HCT116 (cell line): ENCODE results near the gene GBF1. TPM values are rescaled to one million over a fixed set of nuclear protein-coding genes. Genes with fewer than 3 reads are reported as not detected.

Experiments used
- ATAC-seq: fragments of 200-7000 bp; cut with Tn5 transposase; 2 replicates; pipeline ENCODE4 v1.9.1; 2020; ENCODE audit warnings: mild to moderate bottlenecking, moderate library complexity
- BruUV-seq: library from RNA; stranded (reverse); fragments of 400-500 nt; replicated peaks from 2 replicates; lab custom pipeline; 2021; lab: Mats Ljungman, UMichigan
- CTCF ChIA-PET: fragments of 300-600 bp; sonication (Branson Sonifier 250); formaldehyde crosslinking; loops from one replicate; lab custom pipeline; 2021; ENCODE audit warnings: antibody characterized with exemption; lab: Charles Lee
- POLR2A ChIA-PET: fragments of 300-600, 350-600 bp; sonication (Branson Sonifier 250); formaldehyde crosslinking; loops from one replicate; lab custom pipeline; 2021; ENCODE audit warnings: antibody characterized with exemption; lab: Charles Lee
- RAD21 ChIA-PET, 2 experiments: fragments of 300-600 bp; sonication (Branson Sonifier 250); formaldehyde crosslinking; loops; one replicate each; lab custom pipeline; 2023; ENCODE audit warnings: low total read pairs in 2 of 2; ENCODE audit not compliant: uncharacterized antibody in 2 of 2, unreplicated experiment in 2 of 2, low non-redundant PET in 1 of 2; lab: Charles Lee
- DNase-seq: peaks from one replicate; pipeline ENCODE4 v3.0.0-alpha.2; 2010; ENCODE audit warnings: low read depth, low spot score
- H2AFZ ChIP-seq: fragments of 200-600 bp; shearing (Covaris generic), sonication (generic); 2 replicates; pipeline ENCODE4 v1.6.1; 2017; ENCODE audit warnings: low read depth, mixed run types, mixed read lengths, antibody characterized with exemption, low read length; ENCODE audit not compliant: poor library complexity, severe bottlenecking
- H3K27ac ChIP-seq: 2 replicates; pipeline ENCODE4 v1.5.1; 2012; ENCODE audit warnings: low read depth, low read length
- H3K27me3 ChIP-seq: fragments of 200-600 bp; sonication (generic); 2 replicates; pipeline ENCODE4 v1.6.1; 2016; ENCODE audit warnings: mixed run types, low read length, mixed read lengths; ENCODE audit not compliant: insufficient read depth
- H3K36me3 ChIP-seq, 2 experiments: fragments of 200-500 bp in 1 of 2; fragments of 200-600 bp in 1 of 2; sonication (Bioruptor generic) in 1 of 2; sonication (generic) in 1 of 2; 2 replicates each; pipeline versions ENCODE4 v1.5.1 to v1.6.1; 2014 to 2016; ENCODE audit warnings: low read length in 2 of 2, inconsistent platforms in 1 of 2, mixed read lengths in 1 of 2, mixed run types in 1 of 2; ENCODE audit not compliant: insufficient read depth in 2 of 2, control insufficient read depth in 1 of 2
- H3K4me1 ChIP-seq, 2 experiments: fragments of 200-600 bp in 1 of 2; sonication (generic) in 1 of 2; 2 replicates each; pipeline versions ENCODE4 v1.5.1 to v1.6.1; 2012 to 2017; ENCODE audit warnings: low read length in 2 of 2, inconsistent platforms in 1 of 2, mild to moderate bottlenecking in 1 of 2, mixed read lengths in 1 of 2, mixed run types in 1 of 2, moderate library complexity in 1 of 2; ENCODE audit not compliant: insufficient read depth in 2 of 2, control insufficient read depth in 1 of 2
- H3K4me2 ChIP-seq: fragments of 200-600 bp; sonication (generic); 2 replicates; pipeline ENCODE4 v1.6.1; 2017; ENCODE audit warnings: mixed run types, low read length, mixed read lengths
- H3K4me3 ChIP-seq, 2 experiments: fragments of 200-600 bp in 1 of 2; sonication (generic) in 1 of 2; replicated peaks in 1 of 2; 2 replicates each; pipeline ENCODE4 v1.5.1; 2011 to 2016; ENCODE audit warnings: low read length in 2 of 2, control low read depth in 1 of 2, low read depth in 1 of 2, mild to moderate bottlenecking in 1 of 2, mixed read lengths in 1 of 2, mixed run types in 1 of 2
- H3K79me2 ChIP-seq: fragments of 200-600 bp; sonication (generic); 2 replicates; pipeline ENCODE4 v1.6.1; 2017; ENCODE audit warnings: mild to moderate bottlenecking, mixed run types, low read length, moderate library complexity, mixed read lengths; ENCODE audit not compliant: insufficient read depth
- H3K9ac ChIP-seq: fragments of 200-600 bp; sonication (generic); 2 replicates; pipeline ENCODE4 v1.6.1; 2016; ENCODE audit warnings: low read length, mixed read lengths
- H3K9me2 ChIP-seq: fragments of 200-600 bp; sonication (generic), shearing (Covaris generic); 2 replicates; pipeline ENCODE4 v1.6.1; 2017; ENCODE audit warnings: mixed run types, mild to moderate bottlenecking, moderate library complexity; ENCODE audit not compliant: insufficient read depth
- H3K9me3 ChIP-seq, 2 experiments: fragments of 200-500 bp in 1 of 2; fragments of 200-600 bp in 1 of 2; sonication (Bioruptor generic) in 1 of 2; sonication (generic) in 1 of 2; 2 replicates each; pipeline ENCODE4 v1.6.1; 2014 to 2017; ENCODE audit warnings: low read length in 2 of 2, mixed read lengths in 2 of 2, inconsistent platforms in 1 of 2, low read depth in 1 of 2, mild to moderate bottlenecking in 1 of 2, mixed run types in 1 of 2, moderate library complexity in 1 of 2; ENCODE audit not compliant: control insufficient read depth in 1 of 2, insufficient read depth in 1 of 2
- H4K20me1 ChIP-seq: fragments of 200-600 bp; sonication (generic), shearing (Covaris generic); 2 replicates; pipeline ENCODE4 v1.6.1; 2017; ENCODE audit warnings: mixed run types, mild to moderate bottlenecking, moderate library complexity; ENCODE audit not compliant: insufficient read depth
- ATF3 ChIP-seq: IDR thresholded peaks from 2 replicates; pipeline ENCODE4 v1.6.1; 2012
- CBX3 ChIP-seq: IDR thresholded peaks from 2 replicates; pipeline ENCODE4 v1.6.1; 2012; ENCODE audit warnings: low read depth
- ELF1 ChIP-seq: IDR thresholded peaks from 2 replicates; pipeline ENCODE4 v1.6.1; 2012; ENCODE audit warnings: low read depth, borderline replicate concordance
- EZH2 ChIP-seq: fragments of 200-600 bp; sonication (generic); IDR thresholded peaks from 2 replicates; pipeline ENCODE4 v1.6.1; 2017; ENCODE audit warnings: antibody characterized with exemption, mixed run types
- EZH2phosphoT487 ChIP-seq: fragments of 200-600 bp; IDR thresholded peaks from 2 replicates; pipeline ENCODE4 v1.6.1; 2018; ENCODE audit warnings: antibody characterized with exemption, borderline replicate concordance
- FOSL1 ChIP-seq: IDR thresholded peaks from 2 replicates; pipeline ENCODE4 v1.6.1; 2012; ENCODE audit warnings: low read depth
- POLR2A ChIP-seq: IDR thresholded peaks from 2 replicates; pipeline ENCODE4 v1.7.0; 2011; ENCODE audit warnings: borderline replicate concordance; ENCODE audit not compliant: insufficient read depth, insufficient read length; ENCODE audit errors: extremely low read depth
- POLR2AphosphoS5 ChIP-seq: IDR thresholded peaks from 2 replicates; pipeline ENCODE4 v1.6.1; 2011; ENCODE audit warnings: mild to moderate bottlenecking, low read depth, low read length, moderate library complexity
- RAD21 ChIP-seq: IDR thresholded peaks from 2 replicates; pipeline ENCODE4 v1.6.1; 2012; ENCODE audit warnings: low read depth, mild to moderate bottlenecking
- REST ChIP-seq: IDR thresholded peaks from 2 replicates; pipeline ENCODE4 v1.6.1; 2012; ENCODE audit warnings: low read depth
- SIN3A ChIP-seq: IDR thresholded peaks from 2 replicates; pipeline ENCODE4 v1.6.1; 2012; ENCODE audit warnings: low read depth
- SRF ChIP-seq: IDR thresholded peaks from 2 replicates; pipeline ENCODE4 v1.6.1; 2012; ENCODE audit warnings: low read depth
- TCF7L2 ChIP-seq: IDR thresholded peaks from 2 replicates; pipeline ENCODE4 v1.7.0; 2011; ENCODE audit warnings: borderline replicate concordance, inconsistent platforms; ENCODE audit not compliant: insufficient read depth, insufficient read length; ENCODE audit errors: extremely low read depth
- YY1 ChIP-seq: IDR thresholded peaks from 2 replicates; pipeline ENCODE4 v1.6.1; 2011; ENCODE audit warnings: low read length, low read depth, moderate library complexity, mild to moderate bottlenecking; ENCODE audit not compliant: insufficient replicate concordance; ENCODE audit errors: extremely low read depth
- ZBTB33 ChIP-seq: IDR thresholded peaks from 2 replicates; pipeline ENCODE4 v1.6.1; 2011; ENCODE audit warnings: mild to moderate bottlenecking, low read length, moderate library complexity; ENCODE audit not compliant: insufficient replicate concordance; ENCODE audit errors: extremely low read depth
- ZFX ChIP-seq: fragments of 450-650 bp; IDR thresholded peaks from 2 replicates; pipeline ENCODE4 v1.6.1; 2017
- ZNF274 ChIP-seq: fragments of 200-500 bp; sonication (Bioruptor generic); IDR thresholded peaks from 2 replicates; pipeline ENCODE4 v1.6.1; 2014; ENCODE audit warnings: mild to moderate bottlenecking, low read depth, low read length, inconsistent platforms
- intact Hi-C: fragments of 100-400 bp; cut with micrococcal nuclease; formaldehyde crosslinking; loops from 2 replicates; pipeline ENCODE4 v1.10.0; 2022
- total RNA-seq: library from RNA; stranded (reverse); gene quantifications from one replicate; pipeline ENCODE4 v1.2.1, GENCODE V29; 2021; ENCODE audit not compliant: unreplicated experiment

GBF1 gene
- total RNA-seq, 1 experiment from 2014 or later, result 58.9 TPM

- POLR2A ChIA-PET, result no interaction called here
- TF ChIP-seq SIN3A, result no peak
- no peak for TF ChIP-seq REST
- TF ChIP-seq CBX3, result no peak
- no peak for TF ChIP-seq ZBTB33
- no peak for TF ChIP-seq YY1
- no peak for TF ChIP-seq ATF3
- no peak for TF ChIP-seq POLR2A
- no peak for TF ChIP-seq TCF7L2
- no peak for TF ChIP-seq POLR2AphosphoS5
- TF ChIP-seq SRF, result no peak
- TF ChIP-seq EZH2, result no peak
- no peak for TF ChIP-seq FOSL1
- no peak for TF ChIP-seq ELF1
- no peak for TF ChIP-seq ZNF274
- TF ChIP-seq ZFX, result no peak
- no peak for TF ChIP-seq EZH2phosphoT487
- TF ChIP-seq RAD21, result no peak
- TF ChIP-seq, all 23 proteins: peak for 0
- H3K79me2 ChIP-seq, result peaks cover 20% of the 10 kb centered on the region
- H3K9ac ChIP-seq, result no peak overlapping the region
- ATAC-seq (no peak), DNase-seq (no peak)
- H4K20me1 ChIP-seq, result no peaks in the 10 kb centered on the region
- intact Hi-C loops, result no loop called here
- RAD21 ChIA-PET, result no interaction called here
- CTCF ChIA-PET, result interaction anchor here (0.9 to 2.6 kb wide), 2 partner anchors 157 to 196 kb away, joined by 3 to 7 read pairs; no protein-coding TSS in a partner anchor
- H3K4me3 ChIP-seq, result no peak overlapping the region
- H3K27me3 ChIP-seq, result no peaks in the 10 kb centered on the region
- BruUV-seq, result no TSS peak
- no peaks in the 10 kb centered on the region for H3K9me2 ChIP-seq
- H3K36me3 ChIP-seq, result peaks cover 0 to 11% of the 10 kb centered on the region in 2 experiments; a peak in 1 of 4 replicates
- no peak overlapping the region for H3K27ac ChIP-seq
- H3K4me2 ChIP-seq, result no peak overlapping the region
- H3K9me3 ChIP-seq, result no peaks in the 10 kb centered on the region
- H2AFZ ChIP-seq, result no peak overlapping the region
- peaks cover 11 to 36% of the 10 kb centered on the region in 2 experiments; a peak in 3 of 4 replicates for H3K4me1 ChIP-seq
Observed at GRCh38 chr10:102426803-102427287, 181.5 kb downstream of the GBF1 start.
